GM19351 (cell line): ENCODE results near the gene TTC7B.
"Not testable (repeated sequence)": the region's sequence is repeated elsewhere in the genome, so short reads cannot be mapped to it uniquely, and the experiment has no call there.

Experiments used
- ATAC-seq: cut with Tn5 transposase; IDR thresholded peaks from one replicate; pipeline ENCODE4 v1.9.1; 2021; ENCODE audit warnings: mild to moderate bottlenecking, moderate library complexity; ENCODE audit not compliant: unreplicated experiment

TTC7B gene, protein sequence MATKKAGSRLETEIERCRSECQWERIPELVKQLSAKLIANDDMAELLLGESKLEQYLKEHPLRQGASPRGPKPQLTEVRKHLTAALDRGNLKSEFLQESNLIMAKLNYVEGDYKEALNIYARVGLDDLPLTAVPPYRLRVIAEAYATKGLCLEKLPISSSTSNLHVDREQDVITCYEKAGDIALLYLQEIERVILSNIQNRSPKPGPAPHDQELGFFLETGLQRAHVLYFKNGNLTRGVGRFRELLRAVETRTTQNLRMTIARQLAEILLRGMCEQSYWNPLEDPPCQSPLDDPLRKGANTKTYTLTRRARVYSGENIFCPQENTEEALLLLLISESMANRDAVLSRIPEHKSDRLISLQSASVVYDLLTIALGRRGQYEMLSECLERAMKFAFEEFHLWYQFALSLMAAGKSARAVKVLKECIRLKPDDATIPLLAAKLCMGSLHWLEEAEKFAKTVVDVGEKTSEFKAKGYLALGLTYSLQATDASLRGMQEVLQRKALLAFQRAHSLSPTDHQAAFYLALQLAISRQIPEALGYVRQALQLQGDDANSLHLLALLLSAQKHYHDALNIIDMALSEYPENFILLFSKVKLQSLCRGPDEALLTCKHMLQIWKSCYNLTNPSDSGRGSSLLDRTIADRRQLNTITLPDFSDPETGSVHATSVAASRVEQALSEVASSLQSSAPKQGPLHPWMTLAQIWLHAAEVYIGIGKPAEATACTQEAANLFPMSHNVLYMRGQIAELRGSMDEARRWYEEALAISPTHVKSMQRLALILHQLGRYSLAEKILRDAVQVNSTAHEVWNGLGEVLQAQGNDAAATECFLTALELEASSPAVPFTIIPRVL

DNA sequence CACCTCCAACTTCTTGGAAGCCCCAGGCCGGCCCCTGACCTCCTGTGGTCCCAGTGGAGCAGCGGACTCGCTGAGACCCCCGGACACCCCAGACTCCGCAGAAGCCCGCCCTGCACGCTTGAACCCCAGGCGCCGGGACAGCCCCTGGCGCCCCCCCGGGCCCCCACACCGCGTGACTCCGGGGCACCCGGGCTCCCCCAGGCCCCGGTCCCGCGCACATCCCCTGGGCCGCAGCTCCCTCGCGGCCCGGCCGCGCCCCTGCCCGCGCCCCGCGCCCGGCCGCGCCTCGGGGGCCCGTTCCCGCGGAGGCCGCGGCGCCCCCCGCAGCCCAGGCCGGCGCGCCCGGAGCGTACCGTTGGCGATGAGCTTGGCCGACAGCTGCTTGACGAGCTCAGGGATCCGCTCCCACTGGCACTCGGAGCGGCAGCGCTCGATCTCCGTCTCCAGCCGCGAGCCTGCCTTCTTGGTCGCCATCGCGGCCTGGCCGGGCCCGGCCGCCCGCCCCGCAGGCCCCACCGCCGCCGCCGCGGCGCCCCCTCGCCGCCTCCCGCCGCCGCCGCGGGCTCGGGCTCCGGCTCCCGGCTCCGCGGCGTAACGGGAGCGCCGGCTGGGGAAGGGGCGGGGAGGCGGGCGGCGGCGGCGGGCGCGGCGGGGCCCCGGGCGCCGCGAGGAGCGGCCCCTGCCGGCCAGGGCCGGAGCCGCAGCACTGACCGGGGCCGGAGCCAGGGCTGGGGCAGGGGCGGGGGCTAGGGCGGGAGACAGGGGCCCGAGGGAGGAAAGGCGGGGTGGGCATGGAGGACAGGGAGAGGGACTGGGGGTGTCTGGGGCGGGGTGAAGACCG, at the start of gene TTC7B:
TSS of gene TTC7B (minus strand) at position 609 of the 841 bp plus-strand sequence. CDS start at position 474, 135 bp downstream.
- ATAC-seq, result peak; percentile 66

DNA sequence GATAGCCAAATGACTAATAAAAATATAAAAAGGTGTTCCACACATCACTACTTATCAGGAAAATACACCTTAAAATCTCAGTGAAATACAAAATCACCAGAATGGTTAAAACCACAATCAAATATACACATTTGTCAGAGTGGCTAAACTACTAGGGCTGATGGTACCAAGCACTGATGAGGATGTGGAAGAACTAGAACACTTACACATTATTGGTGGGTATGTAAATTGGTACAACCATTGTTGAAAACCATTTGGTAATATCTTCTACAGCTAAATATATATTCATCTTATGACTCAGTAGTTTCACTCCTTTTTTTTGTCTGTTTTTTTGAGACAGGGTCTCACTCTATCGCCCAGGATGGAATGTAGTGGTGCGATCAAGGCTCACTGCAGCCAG, 48.5 kb upstream of the TTC7B start:
- ATAC-seq, result no peak

DNA sequence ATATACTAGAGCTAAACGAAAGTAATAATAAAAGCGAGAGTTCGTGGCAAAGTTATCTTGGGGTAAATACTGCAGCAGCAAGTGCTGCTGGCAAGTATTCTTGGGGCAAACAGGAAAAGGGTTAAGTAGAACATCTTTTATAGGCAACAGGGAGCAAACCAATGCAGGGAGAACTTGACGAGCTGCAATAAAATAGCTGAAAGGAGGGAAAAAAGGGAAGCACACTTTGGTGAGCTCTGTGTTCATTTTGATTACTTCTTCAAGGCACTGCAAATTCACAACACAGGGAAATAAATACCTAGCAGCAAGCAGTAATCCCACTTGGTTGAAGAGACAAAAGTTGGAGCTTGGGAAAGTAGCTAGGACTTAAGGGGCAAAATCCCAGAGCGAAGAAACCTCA, 42.3 kb upstream of the TTC7B start:
- ATAC-seq, result no peak

DNA sequence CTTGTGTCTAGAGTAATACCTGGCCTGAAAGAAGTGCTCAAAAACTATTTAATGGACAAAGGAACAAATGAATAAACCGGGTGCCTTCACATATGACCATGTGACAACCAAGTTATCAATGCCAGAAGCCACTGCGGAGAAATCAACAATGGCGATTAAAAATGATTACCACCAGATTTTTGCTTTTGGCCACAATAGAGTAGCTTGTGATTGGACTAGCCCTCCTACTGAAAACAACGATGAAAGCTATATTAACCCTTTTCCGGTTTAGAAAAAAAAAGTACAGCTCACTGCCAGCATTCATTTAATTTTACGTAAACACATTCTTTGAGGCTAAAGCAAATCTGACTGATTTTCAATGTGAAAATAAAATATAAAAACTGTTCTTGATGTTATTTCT, 41.6 kb upstream of the TTC7B start:
- ATAC-seq, result no peak

DNA sequence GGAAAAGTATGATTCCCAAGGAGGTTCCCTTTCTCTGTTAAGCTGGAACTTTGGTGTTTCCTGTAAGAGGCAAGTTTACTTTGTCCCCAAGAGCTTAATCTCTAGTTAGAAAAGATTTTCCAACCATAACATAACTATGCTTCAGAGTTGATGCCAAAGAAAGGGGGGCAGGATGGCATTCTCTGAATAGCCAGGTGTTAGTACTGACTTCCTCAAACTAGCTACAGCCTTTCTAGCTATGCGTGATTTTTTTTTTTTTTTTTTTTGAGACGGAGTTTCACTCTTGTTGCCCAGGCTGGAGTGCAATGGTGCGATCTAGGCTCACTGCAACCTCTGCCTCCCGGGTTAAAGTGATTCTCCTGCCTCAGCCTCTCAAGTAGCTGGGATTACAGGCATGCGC, 39.9 kb upstream of the TTC7B start:
- not testable (repeated sequence) for ATAC-seq

DNA sequence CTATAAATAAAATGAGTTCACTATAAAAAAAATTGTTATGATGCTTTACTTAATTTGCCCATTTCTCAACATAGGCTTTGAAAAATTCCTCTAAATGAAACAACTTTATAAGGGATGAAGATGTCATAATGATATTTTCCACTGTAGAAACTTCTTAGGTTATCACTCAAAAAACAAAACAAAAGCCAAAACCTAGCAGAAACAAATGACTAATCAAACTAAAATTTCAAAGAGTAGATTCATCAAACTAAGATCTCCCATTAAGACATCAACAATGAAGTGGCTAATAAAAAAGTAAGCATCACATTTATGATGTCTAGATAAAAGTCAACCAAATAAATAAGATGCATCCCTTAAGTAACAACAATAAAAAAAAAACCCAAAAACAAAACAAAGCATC, 36.9 kb upstream of the TTC7B start:
- ATAC-seq, result no peak

DNA sequence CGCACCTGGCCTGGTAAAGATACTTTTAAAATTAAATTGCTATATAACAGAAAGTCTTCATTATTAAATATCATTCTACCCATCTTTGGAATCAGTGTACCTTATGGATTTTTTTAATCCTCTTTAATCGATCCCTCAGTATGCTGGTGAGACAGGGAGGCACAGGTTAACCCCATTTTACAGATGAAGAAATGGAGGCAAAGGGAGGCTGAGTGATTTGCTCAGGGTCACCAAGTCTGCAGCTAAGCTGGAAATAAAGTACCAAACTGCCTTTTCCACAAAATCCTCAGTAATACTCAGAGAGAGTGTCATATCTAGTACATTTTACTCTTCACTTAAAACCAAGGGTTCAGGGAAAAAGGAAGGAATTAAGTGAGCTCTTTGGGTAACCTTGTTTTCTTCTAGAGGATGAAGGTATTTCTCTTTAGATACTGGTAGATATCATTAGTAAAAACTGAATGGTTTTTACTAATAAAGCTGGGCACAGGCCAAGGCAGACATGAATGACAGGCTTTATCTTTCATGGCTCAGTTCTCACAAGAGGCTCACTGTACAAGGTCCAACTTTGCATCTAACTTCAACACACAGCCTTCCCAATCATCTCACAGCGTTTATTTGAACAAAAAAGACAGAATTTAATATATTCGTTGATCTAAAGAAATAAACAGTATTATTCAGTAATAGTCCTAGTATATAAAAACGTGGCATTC, 35.3 kb upstream of the TTC7B start:
- ATAC-seq, result no peak

DNA sequence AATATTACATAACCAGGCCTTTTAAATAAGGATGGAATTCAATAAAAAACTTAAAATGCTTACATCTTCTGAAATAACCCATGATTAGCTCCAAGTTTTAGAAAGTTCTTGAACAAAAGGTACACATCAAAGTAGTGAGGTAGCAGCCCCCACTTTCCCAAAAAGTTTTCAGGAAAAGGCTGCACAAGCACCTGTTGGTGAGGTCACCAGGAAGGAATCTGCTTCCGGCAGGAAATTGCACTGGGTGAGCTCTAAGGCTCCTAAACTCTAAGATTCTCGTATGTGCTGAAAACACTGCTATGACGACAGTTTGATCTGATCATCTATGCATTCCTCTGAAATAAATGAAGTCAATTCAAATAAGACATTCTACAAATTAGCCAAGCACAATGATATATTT, 34.3 kb upstream of the TTC7B start:
- no peak for ATAC-seq

DNA sequence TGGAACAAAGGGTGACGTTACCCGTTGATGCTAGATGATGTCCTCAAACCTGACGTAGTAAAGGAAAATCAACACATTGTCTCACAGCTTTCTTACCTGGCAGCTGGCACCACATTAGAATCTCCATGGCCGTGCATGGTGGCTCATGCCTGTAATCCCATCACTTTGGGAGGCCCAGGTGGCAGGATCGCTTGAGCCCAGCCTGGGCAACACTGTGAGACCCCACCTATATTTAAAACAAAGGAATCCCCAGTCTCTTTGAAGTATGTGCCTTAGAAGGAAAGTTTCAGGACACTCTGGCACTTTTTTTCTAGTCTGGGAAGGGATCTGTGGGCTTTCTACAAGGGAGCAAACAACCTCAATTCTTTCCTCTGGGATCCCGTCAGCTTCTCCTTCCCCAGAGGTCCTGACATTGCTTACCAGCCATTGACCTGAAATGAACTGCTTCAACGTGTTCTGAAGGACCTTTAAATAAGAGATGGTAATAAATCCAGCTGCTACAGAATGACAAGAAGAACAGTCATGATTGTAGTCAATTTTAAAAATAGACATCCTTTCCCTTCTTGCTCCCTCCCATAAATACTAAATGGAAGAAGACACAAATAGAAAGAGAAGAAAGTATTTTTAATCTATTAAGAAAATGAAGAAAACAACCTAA, 33.7 kb upstream of the TTC7B start:
- no peak for ATAC-seq

DNA sequence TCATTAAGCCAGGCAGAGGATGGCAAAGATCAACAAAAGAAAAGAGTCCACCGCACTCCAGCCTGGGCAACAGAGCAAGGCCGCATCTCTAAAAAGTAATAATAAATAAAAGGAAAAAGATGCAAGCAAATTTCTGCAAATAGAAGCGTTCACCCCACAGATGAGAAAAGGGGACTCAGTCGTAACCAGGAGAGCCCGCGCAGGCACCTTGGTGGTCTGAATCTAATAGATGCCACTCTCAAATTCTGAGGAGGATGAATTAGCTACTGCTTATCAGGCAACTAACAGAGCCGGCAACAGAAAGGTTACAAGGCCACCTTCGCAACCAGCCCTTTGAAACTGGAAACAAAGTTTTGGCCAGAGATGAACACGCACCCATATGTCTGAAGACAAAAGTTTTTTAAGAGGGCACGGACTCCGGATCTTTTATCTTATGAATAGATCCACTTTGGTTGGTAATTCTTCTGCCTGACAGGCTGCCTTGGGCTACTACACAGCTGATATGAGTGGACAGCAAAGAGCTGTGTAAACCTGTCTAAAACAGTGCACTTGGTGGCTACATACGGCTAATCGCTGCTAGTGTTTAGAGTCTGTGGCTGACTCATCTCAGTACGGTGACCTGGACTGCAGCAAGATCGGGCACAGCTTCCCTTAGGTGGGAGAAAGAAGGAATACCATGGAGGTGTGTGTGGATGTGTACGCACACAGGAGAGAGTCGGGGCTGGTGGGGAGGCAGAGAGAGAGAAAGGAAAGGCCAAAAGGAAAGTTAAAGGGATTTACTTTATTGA, 32.9 kb upstream of the TTC7B start:
- no peak for ATAC-seq

DNA sequence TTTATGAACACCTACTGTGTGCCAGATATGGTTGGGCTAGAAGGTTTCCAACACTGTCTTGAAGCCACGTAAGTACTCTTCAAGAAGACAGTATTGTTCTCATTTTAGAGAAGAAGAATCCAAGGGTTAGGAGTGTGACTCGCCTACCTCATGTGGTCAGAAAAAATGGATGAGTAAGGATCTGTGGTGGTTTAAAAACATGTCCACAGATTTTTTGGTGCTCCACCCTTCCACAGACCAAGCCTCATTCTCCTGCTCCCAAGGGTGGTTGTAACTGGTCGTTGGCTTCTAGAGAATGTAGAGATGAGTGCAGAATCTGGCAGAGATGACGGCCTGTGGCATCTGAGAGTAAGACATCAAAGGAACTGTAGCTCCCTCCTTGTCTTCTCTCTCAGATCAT, 30.3 kb upstream of the TTC7B start:
- ATAC-seq, result no peak

DNA sequence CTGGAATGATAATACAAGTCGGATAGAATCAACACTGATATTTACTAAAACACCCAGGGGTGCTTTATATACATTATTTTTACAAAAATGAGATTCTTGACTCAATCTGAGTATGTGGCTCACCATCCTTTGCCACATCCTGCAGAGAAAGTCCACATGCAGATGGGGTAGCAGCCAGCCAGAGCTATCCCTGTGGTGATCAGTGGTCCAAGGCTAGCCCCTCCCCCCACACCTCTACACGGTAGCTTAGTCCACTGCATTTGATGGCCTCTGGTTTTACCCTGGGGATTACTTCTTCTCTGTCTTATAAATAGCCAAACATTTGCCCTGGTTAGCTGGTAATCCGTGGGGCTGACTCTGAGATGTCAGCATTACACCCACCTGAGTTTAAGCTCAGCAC, 28.1 kb upstream of the TTC7B start:
- no peak for ATAC-seq

DNA sequence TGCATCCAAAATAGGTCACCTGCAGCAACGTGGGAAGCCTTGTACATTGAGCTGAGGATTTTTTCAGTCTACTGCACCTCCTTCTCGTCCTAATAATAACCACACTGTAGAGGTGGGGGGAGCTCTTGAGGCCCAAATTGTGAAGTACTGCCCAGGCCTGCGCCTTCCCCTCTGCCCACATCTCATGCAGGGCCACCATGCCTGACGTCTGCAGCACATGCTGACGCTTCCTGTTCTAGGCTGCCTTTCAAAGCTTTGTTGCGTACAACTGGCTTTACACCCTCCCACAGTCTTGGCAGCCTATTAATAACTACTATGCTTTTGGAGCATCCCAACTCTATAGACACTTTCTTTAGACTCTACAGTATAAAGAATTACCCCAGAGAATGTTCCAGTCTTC, 26.5 kb upstream of the TTC7B start:
- ATAC-seq, result no peak

DNA sequence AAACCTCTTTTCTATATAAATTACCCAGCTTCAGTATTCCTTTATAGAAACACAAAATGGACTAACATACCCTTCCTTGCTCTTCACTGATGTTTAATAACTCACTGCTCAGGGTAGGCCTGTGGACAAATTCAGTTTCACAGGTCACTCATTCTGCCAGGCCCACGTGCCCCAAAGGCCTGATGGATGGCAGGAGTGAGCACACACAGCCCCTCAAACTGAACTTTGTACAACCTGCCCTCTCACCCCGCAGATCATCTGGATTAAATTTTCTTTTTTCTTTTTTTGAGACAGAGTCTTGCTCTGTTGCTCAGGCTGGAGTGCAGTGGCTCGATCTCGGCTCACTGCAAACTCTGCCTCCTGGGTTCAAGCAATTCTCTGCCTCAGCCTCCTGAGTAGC, 24.4 kb upstream of the TTC7B start:
- not testable (repeated sequence) for ATAC-seq

DNA sequence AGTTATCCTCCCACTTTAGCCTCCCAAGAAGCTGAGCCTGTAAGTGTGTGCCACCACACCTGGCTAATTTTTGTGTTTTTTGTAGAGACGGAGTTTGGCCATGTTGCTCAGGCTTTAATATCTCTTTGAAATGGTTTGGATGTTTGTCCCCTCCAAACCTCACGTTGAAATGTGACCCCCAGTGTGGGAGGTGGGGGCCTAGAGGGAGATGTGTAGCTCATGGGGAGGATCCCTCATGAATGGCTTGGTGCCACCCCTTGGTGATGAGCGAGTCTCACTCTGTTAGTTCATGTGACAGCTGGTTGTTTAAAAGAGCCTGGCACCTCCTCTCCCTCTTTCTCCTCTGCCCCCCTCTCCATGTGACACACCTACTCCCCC, 23.6 kb upstream of the TTC7B start:
- ATAC-seq, result no peak

DNA sequence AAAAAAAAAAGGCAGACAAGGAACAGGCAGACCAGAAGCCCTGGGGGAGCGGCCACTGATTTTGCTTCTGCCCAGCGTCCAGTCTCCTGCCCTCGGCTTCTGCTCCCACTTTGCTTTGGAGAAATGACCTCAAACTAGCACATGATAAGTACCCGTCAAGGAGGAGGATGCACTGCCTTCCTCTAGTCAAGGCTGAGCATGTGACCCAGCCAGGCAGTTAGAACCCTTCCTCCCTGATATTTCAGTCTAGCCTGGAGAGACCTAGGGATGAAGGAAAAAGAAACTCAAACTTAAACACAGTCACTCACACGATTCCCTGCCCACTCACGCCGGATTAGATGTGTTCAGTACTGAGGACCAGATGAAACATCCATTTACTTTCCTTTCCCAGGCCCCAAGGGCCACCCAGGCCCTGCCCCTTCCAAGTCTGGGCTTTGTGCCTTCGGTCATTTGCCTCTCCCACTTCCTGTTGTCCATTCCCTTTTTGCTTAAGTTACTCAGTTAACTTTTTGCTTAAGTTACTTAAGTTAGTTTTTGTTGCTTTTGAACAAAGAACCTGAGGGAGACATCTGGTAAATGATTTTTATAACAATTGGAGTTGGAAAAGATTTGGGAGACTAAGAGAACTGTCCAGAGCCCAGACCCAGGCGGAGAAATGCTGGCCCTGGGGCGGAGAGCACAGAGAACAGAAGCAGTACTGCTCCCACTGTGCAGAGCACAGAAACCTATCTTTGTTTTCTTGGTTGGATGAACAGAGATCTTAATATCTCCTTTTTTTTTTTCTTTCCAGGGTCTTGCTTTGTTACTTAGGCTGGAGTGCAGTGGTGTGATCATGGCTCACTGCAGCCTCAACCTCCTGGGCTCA, 23.0 kb upstream of the TTC7B start:
- no peak for ATAC-seq

DNA sequence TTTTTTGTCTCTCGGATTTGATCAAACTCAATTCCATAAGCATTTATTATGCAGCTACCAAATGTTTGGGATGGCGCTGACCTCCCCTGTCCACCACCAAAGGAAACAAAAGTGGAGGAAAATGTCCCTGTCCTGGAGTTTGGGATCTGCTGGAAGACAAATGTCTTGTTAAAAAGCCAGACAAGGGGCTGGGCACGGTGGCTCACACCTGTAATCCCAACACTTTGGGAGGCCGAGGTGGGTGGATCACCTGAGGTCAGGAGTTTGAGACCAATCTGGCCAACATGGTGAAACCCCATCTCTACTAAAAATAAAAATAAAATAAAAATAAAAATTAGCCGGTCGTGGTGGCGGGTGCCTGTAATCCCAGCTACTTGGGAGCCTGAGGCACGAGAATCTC, 22.3 kb upstream of the TTC7B start:
- not testable (repeated sequence) for ATAC-seq

DNA sequence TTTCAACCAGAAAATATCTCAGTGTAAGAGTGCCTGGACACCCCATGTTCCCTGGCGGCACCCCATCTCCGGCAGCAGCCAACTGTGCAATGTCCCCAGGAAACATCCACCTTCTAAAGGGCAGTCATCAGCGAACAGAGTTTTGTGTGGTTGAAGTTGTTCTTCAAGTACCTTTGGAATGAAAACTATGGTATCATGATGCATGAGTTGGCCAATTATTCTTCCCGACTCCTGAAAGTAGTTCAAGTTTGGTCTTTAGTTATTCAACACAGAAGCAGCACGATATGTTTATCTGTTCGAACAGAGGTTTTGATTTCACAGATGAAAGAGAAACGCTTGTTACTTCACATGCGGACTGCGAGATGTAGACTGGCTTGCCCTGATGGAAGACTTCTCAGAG, 21.1 kb upstream of the TTC7B start:
- no peak for ATAC-seq
